ENCODE measurements around the gene KIF22.
"Not testable (repeated sequence)": the region's sequence is repeated elsewhere in the genome, so short reads cannot be mapped to it uniquely, and the experiment has no call there.

KIF22 gene

GRCh38 chr16:29790183-29790948 lies at the start of gene KIF22:
KIF22 (plus strand) TSS chr16:29790751; CDS start chr16:29790760, 9 bp downstream.
- DNase-seq (ENCODE audit: low spot score): peak; percentile 99

DNA sequence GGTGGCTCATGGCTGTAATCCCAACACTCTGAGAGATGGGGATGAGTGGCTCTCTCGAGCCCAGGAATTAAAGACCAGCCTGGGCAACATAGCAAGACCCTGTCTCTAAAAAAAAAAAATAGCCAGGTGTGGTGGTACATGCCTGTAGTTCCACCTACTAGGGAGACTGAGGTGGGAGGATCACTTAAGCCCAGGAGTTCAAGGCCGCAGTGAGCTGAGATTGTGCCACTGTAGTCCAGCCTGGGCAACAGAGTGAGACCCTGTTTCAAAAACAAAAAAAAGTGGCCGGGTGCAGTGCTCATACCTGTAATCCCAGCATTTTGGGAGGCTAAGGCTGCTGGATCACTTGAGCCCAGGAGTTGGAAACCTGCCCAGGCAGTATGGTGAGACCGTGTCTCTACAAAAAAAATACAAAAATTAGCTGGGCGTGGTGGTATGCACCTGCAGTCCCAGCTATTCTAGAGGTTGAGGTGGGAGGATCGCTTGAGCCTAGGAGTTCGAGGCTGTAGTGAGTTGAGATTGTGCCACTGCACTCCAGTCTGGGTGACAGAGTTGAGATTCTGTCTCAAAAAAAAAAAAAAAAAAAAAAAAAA lies 47.8 kb upstream of the KIF22 start:
- no peak for DNase-seq (ENCODE audit: low spot score)

DNA sequence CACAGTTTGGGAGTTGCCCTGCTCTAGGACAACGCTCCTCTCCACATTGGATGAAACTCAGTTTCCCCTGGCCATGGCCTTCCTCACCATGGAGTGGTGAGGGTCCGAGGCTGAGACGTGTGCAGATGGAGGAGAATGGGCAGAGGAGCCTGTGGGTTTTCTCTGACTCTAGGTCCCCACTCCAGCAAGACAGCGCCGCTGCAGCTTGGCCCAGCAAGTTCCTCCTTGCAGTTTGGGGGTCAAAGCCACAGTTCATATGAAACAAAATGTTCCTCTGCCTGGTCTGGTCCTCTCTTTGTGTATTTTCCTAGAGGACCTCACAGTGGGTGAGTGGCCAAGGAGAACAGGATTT lies 47.1 kb upstream of the KIF22 start:
- DNase-seq (ENCODE audit: low spot score): no peak

DNA sequence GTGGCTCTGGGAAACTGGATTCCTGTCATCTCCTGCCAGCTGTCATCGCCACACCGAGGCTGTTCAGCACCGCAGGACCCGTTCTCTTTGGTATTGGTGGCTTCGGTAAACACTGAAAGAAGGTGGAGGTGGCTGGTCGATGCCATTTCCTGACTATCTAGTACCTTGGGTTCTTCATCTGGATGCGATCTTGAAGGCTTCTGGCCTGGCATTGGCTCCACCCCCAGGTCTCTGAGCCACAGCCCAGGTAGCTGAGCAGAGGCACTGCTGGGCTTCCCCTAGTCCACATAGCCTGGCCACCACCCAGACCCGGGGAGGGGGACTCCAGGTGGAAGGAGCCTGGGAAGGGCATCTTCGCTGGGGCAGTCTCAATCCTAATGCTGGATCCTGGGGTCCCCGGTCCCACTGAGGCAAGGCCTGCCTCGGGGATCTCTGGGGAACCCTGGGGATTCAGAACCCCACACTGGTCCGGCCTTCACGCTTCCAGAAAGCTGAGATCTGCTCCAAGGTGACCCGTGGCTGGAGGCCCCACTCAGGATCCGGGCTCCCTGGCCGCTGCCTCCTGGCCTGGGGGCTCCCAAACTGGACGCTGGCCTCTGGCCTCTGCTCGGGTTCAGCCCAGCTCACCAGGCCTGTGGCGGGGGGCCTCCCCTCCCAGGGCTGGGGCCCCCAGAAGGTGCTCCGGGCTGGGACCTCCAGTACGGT lies 46.6 kb upstream of the KIF22 start:
- DNase-seq (ENCODE audit: low spot score): no peak

DNA sequence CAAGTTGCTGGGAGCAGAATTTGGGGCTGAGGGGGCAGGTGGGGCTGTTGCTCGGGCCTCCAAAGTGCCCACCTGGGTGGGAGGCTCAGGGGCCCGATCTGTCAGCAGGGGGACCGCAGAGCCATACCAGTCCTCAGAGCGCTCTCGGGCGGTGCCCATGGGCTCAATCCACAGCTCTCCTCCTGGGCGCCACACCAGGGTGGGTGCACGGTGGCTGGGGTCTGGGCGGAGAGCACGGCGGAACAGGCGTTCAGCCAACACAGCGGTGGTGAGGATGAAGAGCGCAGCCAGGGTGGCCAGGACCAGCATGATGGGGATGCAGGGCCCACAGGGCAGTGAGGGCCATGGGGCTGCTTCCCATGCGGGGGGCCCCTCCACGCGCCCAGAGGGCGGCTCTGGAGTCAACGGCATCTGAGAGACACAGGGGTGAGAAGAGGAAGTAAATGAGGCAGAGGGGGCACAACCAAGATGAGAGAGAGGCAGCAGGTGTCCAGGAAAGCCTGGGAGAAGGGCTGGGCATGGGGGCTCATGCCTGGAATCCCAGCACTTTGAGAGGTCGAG lies 45.9 kb upstream of the KIF22 start:
- no peak for DNase-seq (ENCODE audit: low spot score)

- no peak for DNase-seq (ENCODE audit: low spot score)
These were observed 45.3 kb upstream of the KIF22 start for GRCh38 chr16:29745121-29745852.

DNA sequence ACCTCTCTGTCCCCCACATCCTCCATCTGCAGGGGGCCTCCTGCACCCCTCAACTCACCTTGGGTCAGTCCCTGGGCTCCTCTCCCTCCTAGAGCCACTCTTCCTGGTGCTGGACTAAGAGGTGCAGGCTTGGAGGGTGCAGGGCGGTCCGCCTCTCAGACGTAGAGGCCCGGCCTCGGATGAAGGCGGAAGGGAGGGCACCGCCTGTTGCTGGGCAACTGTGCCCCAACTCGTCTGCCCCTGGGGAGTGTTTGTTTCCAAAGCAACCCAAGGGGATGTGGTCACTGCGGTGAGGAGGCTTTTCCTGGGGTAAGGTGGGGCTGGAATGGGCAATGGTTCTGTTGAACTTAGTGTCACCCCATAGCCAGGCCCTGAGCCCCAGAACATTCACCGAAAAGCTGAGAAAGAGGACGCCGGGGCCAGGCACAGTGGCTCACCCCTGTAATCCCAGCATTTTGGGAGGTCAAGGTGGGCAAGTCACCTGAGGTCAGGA lies 44.7 kb upstream of the KIF22 start, which contains the start of gene C16orf54:
C16orf54 (minus strand) TSS at position 138 of the 493 bp plus-strand sequence. CDS start 1,039 bp downstream, outside the sequence.
- no peak for DNase-seq (ENCODE audit: low spot score)

- not testable (repeated sequence) for DNase-seq (ENCODE audit: low spot score)
These were observed 44.0 kb upstream of the KIF22 start for GRCh38 chr16:29746518-29746917.

DNA sequence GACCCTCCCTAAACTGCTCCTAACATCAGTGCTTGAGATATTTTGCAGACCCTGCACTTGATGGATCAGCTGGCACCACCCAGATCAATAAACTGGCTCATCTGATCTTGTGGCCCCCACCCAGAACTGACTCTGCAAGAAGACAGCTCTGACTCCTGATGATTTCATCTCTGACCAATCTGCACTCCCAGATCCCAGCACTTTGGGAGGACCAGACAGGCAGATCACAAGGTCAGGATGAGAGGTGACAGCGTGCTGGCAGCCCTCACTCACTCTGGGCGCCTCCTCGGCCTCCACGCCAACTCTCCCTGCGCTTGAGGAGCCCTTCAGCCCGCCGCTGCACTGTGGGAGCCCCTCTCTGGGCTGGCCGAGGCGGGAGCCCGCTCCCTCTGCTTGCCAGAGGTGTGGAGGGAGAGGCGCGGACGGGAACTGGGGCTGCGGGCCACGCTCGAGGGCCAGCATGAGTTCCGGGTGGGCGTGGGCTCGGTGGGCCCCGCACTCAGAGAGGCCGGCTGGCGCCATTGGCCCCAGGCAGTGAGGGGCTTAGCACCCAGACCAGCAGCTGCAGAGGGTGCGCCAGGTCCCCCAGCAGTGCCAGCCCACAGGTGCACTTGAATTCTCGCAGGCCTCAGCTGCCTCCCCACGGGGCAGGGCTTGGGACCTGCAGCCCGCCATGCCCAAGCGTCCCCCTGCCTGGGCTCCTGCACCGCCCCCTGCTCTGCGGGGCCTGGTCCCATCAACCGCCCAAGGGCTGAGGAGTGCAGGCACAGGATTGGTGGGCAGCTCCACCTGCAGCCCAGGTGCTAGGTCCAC lies 42.4 kb upstream of the KIF22 start:
- no peak for DNase-seq (ENCODE audit: low spot score)

GRCh38 chr16:29748760-29749149 lies 41.8 kb upstream of the KIF22 start:
- not testable (repeated sequence) for DNase-seq (ENCODE audit: low spot score)

- DNase-seq (ENCODE audit: low spot score): no peak
These were observed 37.0 kb upstream of the KIF22 start for GRCh38 chr16:29753516-29753915.

DNA sequence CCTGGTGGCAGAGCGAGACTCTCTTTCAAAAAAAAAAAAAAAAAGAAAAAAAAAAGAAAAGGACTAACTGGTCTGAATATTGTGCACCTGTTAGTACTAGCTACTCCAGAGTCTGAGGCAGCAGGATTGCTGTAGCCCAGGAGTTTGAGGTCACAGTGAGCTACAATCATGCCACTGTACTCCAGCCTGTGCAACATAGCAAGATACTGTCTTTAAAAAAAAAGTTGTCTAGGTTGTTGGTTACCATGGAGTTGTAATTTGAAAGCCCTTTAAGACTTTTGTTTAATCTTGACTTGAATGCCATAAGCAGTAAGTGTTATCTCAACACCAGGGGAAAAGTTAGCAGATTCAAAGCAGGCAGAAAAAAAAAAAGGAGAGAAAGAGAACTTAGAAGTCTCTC lies 33.9 kb upstream of the KIF22 start:
- no peak for DNase-seq (ENCODE audit: low spot score)

DNA sequence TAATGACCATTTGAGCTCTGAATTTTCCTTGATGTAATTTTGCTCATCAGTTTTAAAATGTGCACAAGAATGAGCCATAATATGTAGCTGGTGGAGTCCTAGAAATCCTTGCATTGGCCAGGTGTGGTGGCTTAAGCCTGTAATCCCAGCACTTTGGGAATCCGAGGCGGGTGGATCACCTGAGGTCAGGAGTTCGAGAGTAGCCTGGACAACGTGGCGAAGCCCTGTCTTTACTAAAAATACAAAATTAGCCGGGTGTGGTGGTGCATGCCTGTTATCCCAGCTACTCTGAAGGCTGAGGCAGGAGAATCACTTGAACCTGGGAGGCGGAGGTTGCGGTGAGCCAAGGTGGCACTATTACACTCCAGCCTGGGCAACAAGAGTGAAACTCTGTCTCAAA lies 33.5 kb upstream of the KIF22 start:
- DNase-seq (ENCODE audit: low spot score): not testable (repeated sequence)

DNA sequence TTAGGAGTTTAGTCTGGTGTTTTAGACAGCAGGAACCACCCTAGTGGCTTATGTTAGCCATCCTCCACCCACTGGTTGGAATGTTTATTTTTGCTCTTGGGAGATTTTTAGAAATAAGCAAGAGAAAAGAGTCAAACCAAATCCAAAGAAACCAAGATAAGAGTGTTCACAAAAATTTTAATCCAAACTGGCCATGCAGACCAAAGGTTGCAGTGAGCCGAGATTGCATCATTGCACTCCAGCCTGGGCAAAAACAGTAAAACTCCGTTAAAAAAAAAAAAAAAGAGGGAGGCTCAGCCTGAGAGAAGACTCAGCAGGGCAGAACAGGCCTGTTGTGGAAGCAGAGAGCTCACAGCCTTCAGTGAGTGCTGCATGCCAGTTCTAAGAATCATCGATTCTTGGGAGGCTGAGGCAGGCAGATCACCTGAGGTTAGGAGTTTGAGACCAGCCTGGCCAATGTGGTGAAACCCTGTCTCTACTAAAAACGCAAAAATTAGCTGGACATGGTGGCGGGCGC lies 32.5 kb upstream of the KIF22 start:
- DNase-seq (ENCODE audit: low spot score): no peak

DNA sequence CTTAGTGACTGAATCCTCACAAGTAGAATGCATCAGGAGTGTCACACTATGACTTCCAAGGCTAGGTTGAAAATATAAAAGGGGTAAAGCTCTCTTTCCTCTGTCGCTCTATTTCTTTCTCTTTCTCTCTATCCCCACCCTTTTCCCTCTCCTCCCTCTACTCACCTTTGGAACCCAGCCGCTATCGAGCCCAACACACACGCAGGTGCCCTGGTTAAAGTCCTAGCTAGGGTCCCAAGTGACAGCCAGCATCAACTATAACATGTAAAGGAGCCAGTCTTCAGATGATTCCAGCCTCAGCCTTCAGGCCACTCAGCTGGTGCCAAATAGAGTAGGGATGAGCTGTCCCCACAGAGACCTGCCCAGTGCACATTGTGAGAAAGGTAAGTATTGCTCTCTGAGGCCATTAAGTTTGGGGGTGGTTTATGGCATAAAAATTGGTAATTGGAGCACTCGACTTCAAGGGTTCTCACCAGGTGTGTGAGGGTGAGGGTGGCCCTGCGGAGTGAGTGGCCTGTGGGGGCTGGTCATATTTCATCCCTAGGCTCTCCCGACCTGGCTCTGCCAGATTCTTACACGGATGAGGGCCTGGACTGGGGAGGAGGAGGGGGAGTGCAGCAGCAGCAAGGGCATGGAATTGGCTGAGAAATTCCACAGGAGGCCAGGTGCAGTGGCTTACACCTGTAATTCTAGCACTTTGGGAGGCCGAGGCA lies 29.8 kb upstream of the KIF22 start:
- DNase-seq (ENCODE audit: low spot score): no peak

DNA sequence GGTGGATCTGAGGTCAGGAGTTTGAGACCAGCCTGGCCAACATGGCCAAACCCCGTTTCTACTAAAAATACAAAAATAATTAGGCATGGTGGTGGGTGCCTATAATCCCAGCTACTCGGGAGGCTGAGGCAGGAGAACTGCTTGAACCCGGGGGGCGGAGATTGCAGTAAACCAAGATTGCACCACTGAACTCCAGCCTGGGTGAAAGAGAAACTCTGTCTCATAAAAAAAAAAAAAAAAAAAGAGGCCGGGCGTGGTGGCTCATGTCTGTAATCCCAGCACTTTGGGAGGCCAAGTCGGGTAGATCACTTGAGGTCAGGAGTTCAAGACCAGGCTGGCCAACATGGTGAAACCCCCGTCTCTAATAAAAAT lies 29.3 kb upstream of the KIF22 start:
- DNase-seq (ENCODE audit: low spot score): not testable (repeated sequence)

DNA sequence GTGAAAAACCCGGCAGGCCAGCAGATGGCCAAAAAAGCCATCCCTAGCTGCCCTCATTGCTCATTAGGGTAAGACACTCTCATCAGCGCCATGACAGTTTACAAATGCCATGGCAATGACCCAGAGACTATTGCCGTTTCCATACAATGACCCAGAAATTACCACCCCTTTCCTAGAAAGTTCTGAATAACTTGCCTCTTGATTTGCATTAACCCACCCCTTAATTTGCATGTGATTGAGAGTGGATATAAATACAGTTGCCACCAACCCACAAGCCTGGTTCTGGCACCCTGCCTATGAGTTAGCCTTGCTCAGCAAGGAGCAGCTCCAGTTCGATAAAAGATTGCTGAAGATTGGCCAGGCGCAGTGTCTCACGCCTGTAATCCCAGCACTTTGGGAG lies 28.7 kb upstream of the KIF22 start:
- DNase-seq (ENCODE audit: low spot score): no peak

DNA sequence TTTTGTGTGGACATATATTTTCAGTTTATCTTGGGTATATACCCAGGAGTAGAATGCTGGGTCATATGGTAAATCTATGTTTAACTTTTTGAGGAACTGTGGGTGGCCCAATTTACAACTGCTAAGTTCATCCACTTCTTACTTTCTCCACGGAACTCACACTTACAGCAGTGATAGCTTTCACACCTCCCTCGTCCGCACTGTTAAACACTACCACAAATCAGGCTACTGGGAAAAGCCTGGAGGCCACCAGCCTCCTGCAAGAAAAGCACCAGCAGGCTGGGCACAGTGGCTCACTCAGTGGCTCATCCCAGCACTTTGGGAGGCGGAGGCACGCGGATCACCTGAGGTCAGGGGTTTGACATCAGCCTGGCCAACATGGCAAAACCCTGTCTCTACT lies 27.2 kb upstream of the KIF22 start:
- no peak for DNase-seq (ENCODE audit: low spot score)

- no peak for DNase-seq (ENCODE audit: low spot score)
These were observed 25.2 kb upstream of the KIF22 start for GRCh38 chr16:29765167-29766032.

Data from putamen (tissue), 1 donor.